Measurements from ENCODE around the gene ATF7IP.

ATF7IP gene

DNA sequence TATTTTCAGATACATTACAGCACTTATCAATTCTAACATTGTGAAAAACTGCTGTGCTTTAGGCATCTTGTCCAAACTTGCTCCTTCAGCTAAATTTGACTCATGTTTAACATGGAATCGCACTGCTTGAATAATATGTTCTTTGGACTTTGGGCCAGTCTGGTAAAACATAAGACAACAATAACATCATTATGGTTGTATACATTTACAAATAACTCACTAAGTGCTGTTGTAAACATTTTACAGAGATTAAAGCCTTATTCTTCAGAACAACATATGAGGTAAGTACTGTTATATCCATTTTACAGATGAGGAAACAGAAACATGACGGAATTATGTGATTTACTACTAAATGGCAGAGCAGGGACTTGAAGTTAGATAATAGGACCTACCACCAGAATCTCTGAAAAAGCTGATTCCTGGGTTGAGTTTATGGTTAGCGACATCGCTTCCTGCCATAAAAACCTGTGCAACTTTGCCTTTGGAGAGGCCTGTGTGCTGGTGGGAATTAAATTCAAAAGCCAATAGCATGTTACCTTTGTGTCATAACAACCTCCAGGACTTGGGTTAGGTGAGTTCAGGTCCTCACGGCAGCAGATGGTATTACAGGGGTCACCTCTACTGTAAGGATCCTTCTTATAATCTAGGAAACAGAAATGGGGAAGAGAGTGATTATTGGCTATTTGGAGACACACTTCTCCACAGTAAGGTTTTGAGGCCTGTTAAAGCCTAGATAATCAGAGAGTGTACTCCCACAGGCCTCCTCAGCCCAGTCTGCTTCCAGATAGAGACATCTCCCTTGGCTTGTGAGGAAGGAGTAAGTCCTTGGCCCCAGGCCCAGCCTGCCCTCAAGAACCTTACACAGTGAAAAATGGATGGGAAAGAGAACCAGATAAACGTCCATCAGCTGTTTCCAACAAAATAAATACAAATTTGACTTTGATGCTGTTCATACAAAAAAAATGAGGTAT lies 140.4 kb downstream of the ATF7IP start:
- TF ChIP-seq ESRRG (CRISPR knock-in tag; IDR thresholded peaks at IDR 0.05) (no peak), CSDC2 (CRISPR knock-in tag; IDR thresholded peaks at IDR 0.05) (no peak), BACH2 (CRISPR knock-in tag; IDR thresholded peaks at IDR 0.05; ENCODE audit: borderline replicate concordance) (no peak), ISL1 (CRISPR knock-in tag; IDR thresholded peaks at IDR 0.05) (no peak), ZFP3 (CRISPR knock-in tag; IDR thresholded peaks at IDR 0.05) (no peak)
- no peak for ATAC-seq

DNA sequence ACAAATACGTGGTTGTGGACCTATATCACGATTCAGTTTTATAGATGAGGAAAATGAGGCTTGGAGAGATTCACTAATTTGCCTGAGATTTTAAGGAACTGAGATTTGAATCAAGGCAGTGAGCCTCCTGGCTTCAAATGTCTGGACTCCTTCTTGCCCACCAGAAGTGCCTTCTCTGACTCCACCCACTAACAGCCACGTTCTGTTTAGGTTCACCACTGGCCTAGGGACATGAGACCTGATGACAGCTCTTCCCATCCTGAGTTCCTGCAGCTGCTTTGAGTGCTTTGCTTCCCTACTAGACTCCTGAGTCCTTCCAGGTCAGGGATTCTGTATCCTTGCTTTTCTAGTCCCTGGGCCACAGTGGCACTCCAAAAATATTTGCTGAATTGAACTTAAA lies 145.1 kb downstream of the ATF7IP start:
- TF ChIP-seq ISL1 (CRISPR knock-in tag; IDR thresholded peaks at IDR 0.05) (no peak), CSDC2 (CRISPR knock-in tag; IDR thresholded peaks at IDR 0.05) (no peak), ZNF8 (CRISPR knock-in tag; IDR thresholded peaks at IDR 0.05) (no peak)
- TF ChIP-seq, protein P1, sequence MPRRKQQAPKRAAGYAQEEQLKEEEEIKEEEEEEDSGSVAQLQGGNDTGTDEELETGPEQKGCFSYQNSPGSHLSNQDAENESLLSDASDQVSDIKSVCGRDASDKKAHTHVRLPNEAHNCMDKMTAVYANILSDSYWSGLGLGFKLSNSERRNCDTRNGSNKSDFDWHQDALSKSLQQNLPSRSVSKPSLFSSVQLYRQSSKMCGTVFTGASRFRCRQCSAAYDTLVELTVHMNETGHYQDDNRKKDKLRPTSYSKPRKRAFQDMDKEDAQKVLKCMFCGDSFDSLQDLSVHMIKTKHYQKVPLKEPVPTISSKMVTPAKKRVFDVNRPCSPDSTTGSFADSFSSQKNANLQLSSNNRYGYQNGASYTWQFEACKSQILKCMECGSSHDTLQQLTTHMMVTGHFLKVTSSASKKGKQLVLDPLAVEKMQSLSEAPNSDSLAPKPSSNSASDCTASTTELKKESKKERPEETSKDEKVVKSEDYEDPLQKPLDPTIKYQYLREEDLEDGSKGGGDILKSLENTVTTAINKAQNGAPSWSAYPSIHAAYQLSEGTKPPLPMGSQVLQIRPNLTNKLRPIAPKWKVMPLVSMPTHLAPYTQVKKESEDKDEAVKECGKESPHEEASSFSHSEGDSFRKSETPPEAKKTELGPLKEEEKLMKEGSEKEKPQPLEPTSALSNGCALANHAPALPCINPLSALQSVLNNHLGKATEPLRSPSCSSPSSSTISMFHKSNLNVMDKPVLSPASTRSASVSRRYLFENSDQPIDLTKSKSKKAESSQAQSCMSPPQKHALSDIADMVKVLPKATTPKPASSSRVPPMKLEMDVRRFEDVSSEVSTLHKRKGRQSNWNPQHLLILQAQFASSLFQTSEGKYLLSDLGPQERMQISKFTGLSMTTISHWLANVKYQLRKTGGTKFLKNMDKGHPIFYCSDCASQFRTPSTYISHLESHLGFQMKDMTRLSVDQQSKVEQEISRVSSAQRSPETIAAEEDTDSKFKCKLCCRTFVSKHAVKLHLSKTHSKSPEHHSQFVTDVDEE (CRISPR knock-in tag; IDR thresholded peaks at IDR 0.05): no peak
- no peak for ATAC-seq

DNA sequence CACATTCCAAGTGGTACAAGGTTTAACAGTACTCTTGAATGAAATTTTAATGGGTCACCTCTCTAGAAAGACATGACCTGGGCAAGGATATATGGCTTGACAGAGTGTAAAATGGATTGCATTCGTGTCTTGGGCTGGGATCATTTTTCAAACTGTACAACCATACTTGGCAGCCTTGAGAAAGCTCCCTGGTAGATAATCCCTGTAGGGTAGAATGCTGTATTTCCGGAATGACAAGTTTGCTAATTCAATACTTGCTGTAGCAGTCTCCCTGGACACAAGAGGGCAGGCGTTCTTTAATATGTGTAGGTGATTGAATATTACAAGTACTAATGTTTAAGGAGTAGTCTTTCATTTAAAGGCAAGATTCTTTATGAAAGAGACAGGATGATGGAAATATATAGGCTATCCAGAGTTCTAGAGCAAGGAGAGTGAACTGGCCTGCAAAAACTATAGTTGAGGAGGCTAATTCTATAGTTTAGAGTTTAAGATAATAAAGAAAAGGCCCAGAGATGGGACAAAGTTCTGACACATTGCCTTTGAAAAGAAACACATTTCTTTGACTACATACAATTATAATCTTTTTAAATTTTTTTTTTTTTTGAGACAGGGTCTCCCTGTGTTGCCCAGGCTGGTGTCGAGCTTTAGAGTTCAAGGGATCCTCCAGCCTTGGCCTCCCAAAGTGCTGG lies 148.8 kb downstream of the ATF7IP start:
- peak; percentile 60 for ATAC-seq
- TF ChIP-seq ZNF8 (CRISPR knock-in tag; IDR thresholded peaks at IDR 0.05): no peak
- TF ChIP-seq, protein P2, sequence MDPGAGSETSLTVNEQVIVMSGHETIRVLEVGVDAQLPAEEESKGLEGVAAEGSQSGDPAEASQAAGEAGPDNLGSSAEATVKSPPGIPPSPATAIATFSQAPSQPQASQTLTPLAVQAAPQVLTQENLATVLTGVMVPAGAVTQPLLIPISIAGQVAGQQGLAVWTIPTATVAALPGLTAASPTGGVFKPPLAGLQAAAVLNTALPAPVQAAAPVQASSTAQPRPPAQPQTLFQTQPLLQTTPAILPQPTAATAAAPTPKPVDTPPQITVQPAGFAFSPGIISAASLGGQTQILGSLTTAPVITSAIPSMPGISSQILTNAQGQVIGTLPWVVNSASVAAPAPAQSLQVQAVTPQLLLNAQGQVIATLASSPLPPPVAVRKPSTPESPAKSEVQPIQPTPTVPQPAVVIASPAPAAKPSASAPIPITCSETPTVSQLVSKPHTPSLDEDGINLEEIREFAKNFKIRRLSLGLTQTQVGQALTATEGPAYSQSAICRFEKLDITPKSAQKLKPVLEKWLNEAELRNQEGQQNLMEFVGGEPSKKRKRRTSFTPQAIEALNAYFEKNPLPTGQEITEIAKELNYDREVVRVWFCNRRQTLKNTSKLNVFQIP (CRISPR knock-in tag; IDR thresholded peaks at IDR 0.05; ENCODE audit: borderline replicate concordance, low read depth): no peak

DNA sequence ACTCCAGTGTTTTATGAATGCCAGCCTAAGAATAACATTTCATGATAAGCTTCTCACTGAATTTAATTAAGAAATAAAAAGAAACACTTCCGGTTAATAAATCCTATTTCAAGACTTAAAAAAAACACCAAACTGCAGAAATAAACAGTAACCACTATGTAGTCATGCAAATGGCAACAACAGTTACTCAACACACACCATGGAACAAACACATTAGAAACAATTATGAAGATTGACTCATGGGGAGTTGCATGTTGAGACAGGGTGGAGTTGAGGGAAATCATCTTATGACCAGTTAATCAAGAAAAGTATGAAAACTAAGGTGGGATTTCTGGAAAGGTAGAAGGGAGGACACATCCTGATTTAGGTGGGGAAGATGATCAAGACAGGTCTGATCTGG lies 149.5 kb downstream of the ATF7IP start:
- no peak for ATAC-seq
- TF ChIP-seq, protein P3, sequence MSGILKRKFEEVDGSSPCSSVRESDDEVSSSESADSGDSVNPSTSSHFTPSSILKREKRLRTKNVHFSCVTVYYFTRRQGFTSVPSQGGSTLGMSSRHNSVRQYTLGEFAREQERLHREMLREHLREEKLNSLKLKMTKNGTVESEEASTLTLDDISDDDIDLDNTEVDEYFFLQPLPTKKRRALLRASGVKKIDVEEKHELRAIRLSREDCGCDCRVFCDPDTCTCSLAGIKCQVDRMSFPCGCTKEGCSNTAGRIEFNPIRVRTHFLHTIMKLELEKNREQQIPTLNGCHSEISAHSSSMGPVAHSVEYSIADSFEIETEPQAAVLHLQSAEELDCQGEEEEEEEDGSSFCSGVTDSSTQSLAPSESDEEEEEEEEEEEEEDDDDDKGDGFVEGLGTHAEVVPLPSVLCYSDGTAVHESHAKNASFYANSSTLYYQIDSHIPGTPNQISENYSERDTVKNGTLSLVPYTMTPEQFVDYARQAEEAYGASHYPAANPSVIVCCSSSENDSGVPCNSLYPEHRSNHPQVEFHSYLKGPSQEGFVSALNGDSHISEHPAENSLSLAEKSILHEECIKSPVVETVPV (CRISPR knock-in tag; IDR thresholded peaks at IDR 0.05): no peak
- TF ChIP-seq ZNF8 (CRISPR knock-in tag; IDR thresholded peaks at IDR 0.05): no peak

DNA sequence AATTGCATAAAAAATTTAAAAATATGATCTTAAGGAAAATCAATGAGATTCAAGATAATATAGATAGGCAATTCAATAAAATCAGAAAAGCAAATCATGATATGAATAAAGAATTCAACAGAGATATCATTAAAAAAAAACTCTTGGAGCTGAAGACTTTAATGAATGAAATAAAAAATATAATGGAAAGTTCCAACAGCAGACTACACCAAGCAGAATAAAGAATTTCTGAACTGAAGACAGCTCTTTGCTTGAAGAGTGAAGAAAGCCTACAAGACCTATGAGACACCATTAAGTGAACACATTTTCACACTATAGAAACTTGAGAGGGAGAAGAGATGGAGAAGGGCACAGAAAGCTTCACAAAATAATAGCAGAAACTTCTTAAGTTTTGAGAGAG lies 156.3 kb downstream of the ATF7IP start:
- ATAC-seq: no peak
- TF ChIP-seq RARB (CRISPR knock-in tag; IDR thresholded peaks at IDR 0.05) (no peak), ARNTL (CRISPR knock-in tag; IDR thresholded peaks at IDR 0.05; ENCODE audit: borderline replicate concordance, low read depth) (no peak), SNAI2 (CRISPR knock-in tag; IDR thresholded peaks at IDR 0.05) (no peak), ZNF8 (CRISPR knock-in tag; IDR thresholded peaks at IDR 0.05) (no peak), ZFP3 (CRISPR knock-in tag; IDR thresholded peaks at IDR 0.05) (no peak), ESRRG (CRISPR knock-in tag; IDR thresholded peaks at IDR 0.05) (no peak), CSDC2 (CRISPR knock-in tag; IDR thresholded peaks at IDR 0.05) (no peak), ISL1 (CRISPR knock-in tag; IDR thresholded peaks at IDR 0.05) (no peak), GLIS3 (CRISPR knock-in tag; IDR thresholded peaks at IDR 0.05) (no peak)
- TF ChIP-seq, protein P4, sequence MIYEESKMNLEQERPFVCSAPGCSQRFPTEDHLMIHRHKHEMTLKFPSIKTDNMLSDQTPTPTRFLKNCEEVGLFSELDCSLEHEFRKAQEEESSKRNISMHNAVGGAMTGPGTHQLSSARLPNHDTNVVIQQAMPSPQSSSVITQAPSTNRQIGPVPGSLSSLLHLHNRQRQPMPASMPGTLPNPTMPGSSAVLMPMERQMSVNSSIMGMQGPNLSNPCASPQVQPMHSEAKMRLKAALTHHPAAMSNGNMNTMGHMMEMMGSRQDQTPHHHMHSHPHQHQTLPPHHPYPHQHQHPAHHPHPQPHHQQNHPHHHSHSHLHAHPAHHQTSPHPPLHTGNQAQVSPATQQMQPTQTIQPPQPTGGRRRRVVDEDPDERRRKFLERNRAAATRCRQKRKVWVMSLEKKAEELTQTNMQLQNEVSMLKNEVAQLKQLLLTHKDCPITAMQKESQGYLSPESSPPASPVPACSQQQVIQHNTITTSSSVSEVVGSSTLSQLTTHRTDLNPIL (CRISPR knock-in tag; IDR thresholded peaks at IDR 0.05; ENCODE audit: low read depth): no peak

DNA sequence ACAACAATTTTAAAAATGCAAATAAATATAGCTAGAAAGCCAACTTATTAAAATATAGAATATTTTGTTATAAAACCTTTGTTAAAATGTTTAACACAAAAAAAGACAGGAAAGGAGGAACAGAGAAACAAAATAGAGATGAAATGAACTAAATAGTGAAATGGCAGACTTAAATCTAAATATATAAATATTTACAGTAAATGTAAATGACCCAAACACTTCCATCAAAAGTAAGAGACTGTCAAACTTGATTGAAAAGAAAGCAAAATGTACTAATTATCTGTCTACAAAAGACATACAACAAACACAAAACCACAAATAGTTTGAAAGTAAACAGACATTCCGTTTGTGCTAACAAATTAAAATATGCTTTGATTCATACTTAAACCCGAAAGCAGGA lies 160.5 kb downstream of the ATF7IP start:
- no peak for ATAC-seq
- TF ChIP-seq BACH2 (CRISPR knock-in tag; IDR thresholded peaks at IDR 0.05; ENCODE audit: borderline replicate concordance) (no peak), SNAI2 (CRISPR knock-in tag; IDR thresholded peaks at IDR 0.05) (no peak), TCF4 (CRISPR knock-in tag; IDR thresholded peaks at IDR 0.05; ENCODE audit: borderline replicate concordance) (no peak), CSDC2 (CRISPR knock-in tag; IDR thresholded peaks at IDR 0.05) (no peak), ZNF565 (CRISPR knock-in tag; conservative IDR thresholded peaks at IDR 0.05; ENCODE audit: low read depth) (no peak), ZC3H10 (CRISPR knock-in tag; IDR thresholded peaks at IDR 0.05) (no peak)
- TF ChIP-seq, protein P2 (CRISPR knock-in tag; IDR thresholded peaks at IDR 0.05; ENCODE audit: borderline replicate concordance, low read depth): no peak
- TF ChIP-seq, protein P1 (CRISPR knock-in tag; IDR thresholded peaks at IDR 0.05): no peak

Data from SK-N-SH treated with all-trans-retinoic acid at 6 μM for 48 hours (cell line).